ENCODE measurements around the gene GULP1.

Gene GULP1

GRCh38 chr2:188367164-188367563 lies 75.5 kb downstream of the GULP1 start:
- no peak for DNase-seq (ENCODE audit: low read depth)

- DNase-seq (ENCODE audit: low read depth) = no peak
Observed at GRCh38 chr2:188369365-188369764, 77.7 kb downstream of the GULP1 start.

GRCh38 chr2:188378371-188378950 lies 86.8 kb downstream of the GULP1 start:
- no peak for DNase-seq (ENCODE audit: low read depth)

GRCh38 chr2:188379748-188380147 lies 88.1 kb downstream of the GULP1 start:
- DNase-seq (ENCODE audit: low read depth) = no peak

GRCh38 chr2:188380280-188380679 lies 88.6 kb downstream of the GULP1 start:
- DNase-seq (ENCODE audit: low read depth) = no peak

- DNase-seq (ENCODE audit: low read depth) = no peak
Observed at GRCh38 chr2:188381614-188382013, 89.9 kb downstream of the GULP1 start.

- DNase-seq (ENCODE audit: low read depth) = no peak
Observed at GRCh38 chr2:188382107-188382506, 90.4 kb downstream of the GULP1 start.

GRCh38 chr2:188383158-188383557 lies 91.5 kb downstream of the GULP1 start:
- no peak for DNase-seq (ENCODE audit: low read depth)

GRCh38 chr2:188385857-188386256 lies 94.2 kb downstream of the GULP1 start:
- no peak for DNase-seq (ENCODE audit: low read depth)

- no peak for DNase-seq (ENCODE audit: low read depth)
Observed at GRCh38 chr2:188388831-188389230, 97.2 kb downstream of the GULP1 start.

GRCh38 chr2:188391354-188391753 lies 99.7 kb downstream of the GULP1 start:
- no peak for DNase-seq (ENCODE audit: low read depth)

- no peak for DNase-seq (ENCODE audit: low read depth)
Observed at GRCh38 chr2:188394931-188395472, 103.3 kb downstream of the GULP1 start.

GRCh38 chr2:188395903-188396689 lies 104.4 kb downstream of the GULP1 start:
- DNase-seq (ENCODE audit: low read depth) = no peak

GRCh38 chr2:188399159-188399558 lies 107.5 kb downstream of the GULP1 start:
- DNase-seq (ENCODE audit: low read depth) = no peak

- DNase-seq (ENCODE audit: low read depth) = no peak
Observed at GRCh38 chr2:188403676-188404075, 112.0 kb downstream of the GULP1 start.

- DNase-seq (ENCODE audit: low read depth) = no peak
Observed at GRCh38 chr2:188404341-188405004, 112.8 kb downstream of the GULP1 start.

- DNase-seq (ENCODE audit: low read depth) = no peak
Observed at GRCh38 chr2:188406414-188406813, 114.7 kb downstream of the GULP1 start.

- DNase-seq (ENCODE audit: low read depth) = no peak
Observed at GRCh38 chr2:188410504-188411235, 119.0 kb downstream of the GULP1 start.

GRCh38 chr2:188412190-188412589 lies 120.5 kb downstream of the GULP1 start:
- no peak for DNase-seq (ENCODE audit: low read depth)

- DNase-seq (ENCODE audit: low read depth) = no peak
Observed at GRCh38 chr2:188414411-188414810, 122.7 kb downstream of the GULP1 start.

- no peak for DNase-seq (ENCODE audit: low read depth)
Observed at GRCh38 chr2:188414869-188415753, 123.4 kb downstream of the GULP1 start.
